ENCODE data around the gene ZDHHC18. TPM values are rescaled to one million over a fixed set of nuclear protein-coding genes. Genes with fewer than 3 reads are reported as not detected.

ZDHHC18 gene
- total and polyA plus RNA-seq, 2 donors (not counting 1 experiment from before 2014, with no cell fraction given): 6.3 to 16.9 TPM

- Histone ChIP-seq H3K9me3 (ENCODE audit: control insufficient read depth, insufficient read depth, low read depth, low read length) (no peaks in the 10 kb centered on the region), H3K27ac (ENCODE audit: insufficient read depth, low read length) (no peak overlapping the region), H3K4me2 (ENCODE audit: extremely low read depth, insufficient read depth, low read length) (no peak overlapping the region), H3K79me2 (ENCODE audit: control insufficient read depth, insufficient read depth, low read length) (peaks cover 2% of the 10 kb centered on the region), H2AFZ (ENCODE audit: low read length) (no peak overlapping the region), H3K4me3 (replicated peaks in 1 of 4; ENCODE audit: control extremely low read depth in 1 of 4, insufficient read depth in 1 of 4, low read depth in 3 of 4, low read length in 4 of 4) (no peak overlapping the region), H3K36me3 (ENCODE audit: control insufficient read depth, insufficient read depth, low read length) (peaks cover 5% of the 10 kb centered on the region), H3K27me3 (ENCODE audit: control insufficient read depth, insufficient read depth, low read length) (no peaks in the 10 kb centered on the region), H3K9ac (ENCODE audit: insufficient read depth, low read length) (no peak overlapping the region), H3K4me1 (ENCODE audit: control insufficient read depth, extremely low read depth, insufficient read depth, low read length) (peaks cover 17% of the 10 kb centered on the region), H4K20me1 (ENCODE audit: control insufficient read depth, extremely low read depth, insufficient read depth, low read length) (no peaks in the 10 kb centered on the region)
- TF ChIP-seq EZH2 (IDR thresholded peaks at IDR 0.05; ENCODE audit: low read length, missing control alignments): no peak
- TF ChIP-seq, protein P1, sequence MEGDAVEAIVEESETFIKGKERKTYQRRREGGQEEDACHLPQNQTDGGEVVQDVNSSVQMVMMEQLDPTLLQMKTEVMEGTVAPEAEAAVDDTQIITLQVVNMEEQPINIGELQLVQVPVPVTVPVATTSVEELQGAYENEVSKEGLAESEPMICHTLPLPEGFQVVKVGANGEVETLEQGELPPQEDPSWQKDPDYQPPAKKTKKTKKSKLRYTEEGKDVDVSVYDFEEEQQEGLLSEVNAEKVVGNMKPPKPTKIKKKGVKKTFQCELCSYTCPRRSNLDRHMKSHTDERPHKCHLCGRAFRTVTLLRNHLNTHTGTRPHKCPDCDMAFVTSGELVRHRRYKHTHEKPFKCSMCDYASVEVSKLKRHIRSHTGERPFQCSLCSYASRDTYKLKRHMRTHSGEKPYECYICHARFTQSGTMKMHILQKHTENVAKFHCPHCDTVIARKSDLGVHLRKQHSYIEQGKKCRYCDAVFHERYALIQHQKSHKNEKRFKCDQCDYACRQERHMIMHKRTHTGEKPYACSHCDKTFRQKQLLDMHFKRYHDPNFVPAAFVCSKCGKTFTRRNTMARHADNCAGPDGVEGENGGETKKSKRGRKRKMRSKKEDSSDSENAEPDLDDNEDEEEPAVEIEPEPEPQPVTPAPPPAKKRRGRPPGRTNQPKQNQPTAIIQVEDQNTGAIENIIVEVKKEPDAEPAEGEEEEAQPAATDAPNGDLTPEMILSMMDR (conservative IDR thresholded peaks at IDR 0.05 in 1 of 2, IDR thresholded peaks at IDR 0.05 in 1 of 2; ENCODE audit: low read depth in 1 of 2, low read length in 2 of 2): no peak
- DNase-seq (ENCODE audit: low read depth in 2 of 2): no peak
Observed at GRCh38 chr1:26791626-26792025, 34.9 kb upstream of the ZDHHC18 start.

- Histone ChIP-seq H3K9ac (ENCODE audit: insufficient read depth, low read length) (no peak overlapping the region), H3K79me2 (ENCODE audit: control insufficient read depth, insufficient read depth, low read length) (peaks cover 2% of the 10 kb centered on the region), H3K27me3 (ENCODE audit: control insufficient read depth, insufficient read depth, low read length) (no peaks in the 10 kb centered on the region), H2AFZ (ENCODE audit: low read length) (no peak overlapping the region), H3K36me3 (ENCODE audit: control insufficient read depth, insufficient read depth, low read length) (peaks cover 5% of the 10 kb centered on the region), H3K4me1 (ENCODE audit: control insufficient read depth, extremely low read depth, insufficient read depth, low read length) (peaks cover 8% of the 10 kb centered on the region), H4K20me1 (ENCODE audit: control insufficient read depth, extremely low read depth, insufficient read depth, low read length) (no peaks in the 10 kb centered on the region), H3K9me3 (ENCODE audit: control insufficient read depth, insufficient read depth, low read depth, low read length) (no peaks in the 10 kb centered on the region), H3K4me2 (ENCODE audit: extremely low read depth, insufficient read depth, low read length) (no peak overlapping the region), H3K27ac (ENCODE audit: insufficient read depth, low read length) (no peak overlapping the region), H3K4me3 (replicated peaks in 1 of 4; ENCODE audit: control extremely low read depth in 1 of 4, insufficient read depth in 1 of 4, low read depth in 3 of 4, low read length in 4 of 4) (no peak overlapping the region)
- no peak for TF ChIP-seq EZH2 (IDR thresholded peaks at IDR 0.05; ENCODE audit: low read length, missing control alignments)
- TF ChIP-seq, protein P1 (conservative IDR thresholded peaks at IDR 0.05 in 1 of 2, IDR thresholded peaks at IDR 0.05 in 1 of 2; ENCODE audit: low read depth in 1 of 2, low read length in 2 of 2): no peak
- no peak for DNase-seq (ENCODE audit: low read depth in 2 of 2)
Observed at GRCh38 chr1:26792924-26793323, 33.6 kb upstream of the ZDHHC18 start.

- no peaks in the 10 kb centered on the region for H3K27me3 ChIP-seq (ENCODE audit: control insufficient read depth, insufficient read depth, low read length)
- peaks cover 5% of the 10 kb centered on the region for H3K36me3 ChIP-seq (ENCODE audit: control insufficient read depth, insufficient read depth, low read length)
- H3K4me2 ChIP-seq (ENCODE audit: extremely low read depth, insufficient read depth, low read length): no peak overlapping the region
- H3K9me3 ChIP-seq (ENCODE audit: control insufficient read depth, insufficient read depth, low read depth, low read length): no peaks in the 10 kb centered on the region
- TF ChIP-seq, protein P1 (conservative IDR thresholded peaks at IDR 0.05 in 1 of 2, IDR thresholded peaks at IDR 0.05 in 1 of 2; ENCODE audit: low read depth in 1 of 2, low read length in 2 of 2): no peak
- TF ChIP-seq EZH2 (IDR thresholded peaks at IDR 0.05; ENCODE audit: low read length, missing control alignments): no peak
- H3K9ac ChIP-seq (ENCODE audit: insufficient read depth, low read length): no peak overlapping the region
- DNase-seq (ENCODE audit: low read depth in 2 of 2): no peak
- no peak overlapping the region for H3K27ac ChIP-seq (ENCODE audit: insufficient read depth, low read length)
- H4K20me1 ChIP-seq (ENCODE audit: control insufficient read depth, extremely low read depth, insufficient read depth, low read length): no peaks in the 10 kb centered on the region
- no peak overlapping the region for H2AFZ ChIP-seq (ENCODE audit: low read length)
- no peak overlapping the region for H3K4me3 ChIP-seq (replicated peaks in 1 of 4; ENCODE audit: control extremely low read depth in 1 of 4, insufficient read depth in 1 of 4, low read depth in 3 of 4, low read length in 4 of 4)
- peaks cover 8% of the 10 kb centered on the region for H3K4me1 ChIP-seq (ENCODE audit: control insufficient read depth, extremely low read depth, insufficient read depth, low read length)
- H3K79me2 ChIP-seq (ENCODE audit: control insufficient read depth, insufficient read depth, low read length): no peaks in the 10 kb centered on the region
Observed at GRCh38 chr1:26794391-26794790, 32.1 kb upstream of the ZDHHC18 start.
